CD8-positive, alpha-beta memory T cell (primary cell): ENCODE measurements around the gene FIGNL2. TPM values are rescaled to one million over a fixed set of nuclear protein-coding genes. Genes with fewer than 3 reads are reported as not detected.

Experiments used
- CTCF ChIA-PET: fragments of 350-600 bp; sonication (Branson Sonifier 250); formaldehyde crosslinking; loops from one replicate; lab custom pipeline; 2021; ENCODE audit warnings: antibody characterized with exemption; lab: Charles Lee
- POLR2A ChIA-PET: fragments of 350-600 bp; sonication (Branson Sonifier 250); formaldehyde crosslinking; loops from one replicate; lab custom pipeline; 2021; ENCODE audit warnings: antibody characterized with exemption; lab: Charles Lee
- DNase-seq, 5 donors: peaks; one replicate each; pipeline versions ENCODE4 v3.0.0 to v3.0.0-alpha.2; 2020 to 2022; ENCODE audit warnings: mixed read lengths in 1 of 5
- H3K27ac ChIP-seq: one replicate; pipeline ENCODE4 v1.7.0; 2013; ENCODE audit warnings: low read depth, mild to moderate bottlenecking, low read length, moderate library complexity
- H3K27me3 ChIP-seq: 2 replicates; pipeline ENCODE4 v1.7.0; 2013; ENCODE audit warnings: low read length, mild to moderate bottlenecking; ENCODE audit not compliant: insufficient read depth, poor library complexity, severe bottlenecking
- H3K36me3 ChIP-seq: 2 replicates; pipeline ENCODE4 v1.7.0; 2013; ENCODE audit warnings: mild to moderate bottlenecking, low read length, moderate library complexity; ENCODE audit not compliant: insufficient read depth
- H3K4me1 ChIP-seq: 2 replicates; pipeline ENCODE4 v1.7.0; 2013; ENCODE audit warnings: mild to moderate bottlenecking, low read length, moderate library complexity; ENCODE audit not compliant: insufficient read depth
- H3K4me3 ChIP-seq: 2 replicates; pipeline ENCODE4 v1.7.0; 2013; ENCODE audit warnings: mild to moderate bottlenecking, low read length
- H3K9me3 ChIP-seq: 2 replicates; pipeline ENCODE4 v1.7.0; 2013; ENCODE audit warnings: mild to moderate bottlenecking, low read length
- H3K27ac Mint-ChIP-seq, 8 donors: one replicate each; pipeline ENCODE4 v1.8.0; 2020 to 2021; ENCODE audit warnings: mixed read lengths in 8 of 8, mild to moderate bottlenecking in 6 of 8, inconsistent platforms in 3 of 8, moderate library complexity in 3 of 8
- H3K27me3 Mint-ChIP-seq, 2 donors: one replicate each; pipeline ENCODE4 v1.8.0; 2020 to 2021; ENCODE audit warnings: mixed read lengths in 2 of 2, mild to moderate bottlenecking in 1 of 2, moderate library complexity in 1 of 2
- H3K36me3 Mint-ChIP-seq, 3 donors: one replicate each; pipeline ENCODE4 v1.8.0; 2020 to 2021; ENCODE audit warnings: mixed read lengths in 3 of 3, inconsistent platforms in 1 of 3, mild to moderate bottlenecking in 1 of 3
- H3K4me1 Mint-ChIP-seq, 3 donors: one replicate each; pipeline ENCODE4 v1.8.0; 2020 to 2021; ENCODE audit warnings: mixed read lengths in 3 of 3, inconsistent platforms in 1 of 3, mild to moderate bottlenecking in 1 of 3
- H3K4me3 Mint-ChIP-seq, 7 donors: one replicate each; pipeline ENCODE4 v1.8.0; 2020 to 2021; ENCODE audit warnings: mixed read lengths in 7 of 7, mild to moderate bottlenecking in 6 of 7, moderate library complexity in 4 of 7, inconsistent platforms in 2 of 7
- H3K9me3 Mint-ChIP-seq, 5 donors: one replicate each; pipeline ENCODE4 v1.8.0; 2020 to 2022; ENCODE audit warnings: mixed read lengths in 5 of 5, mild to moderate bottlenecking in 3 of 5, moderate library complexity in 2 of 5, inconsistent platforms in 1 of 5
- polyA plus RNA-seq: library from polyadenylated mRNA; unstranded; fragments of 300-500 nt; fragmentation: Illumina TruSeq; gene quantifications from one replicate; pipeline ENCODE4 v1.2.3, GENCODE V29; 2021
- total RNA-seq, 2 experiments: library from RNA; stranded (reverse); gene quantifications; one replicate each; pipeline ENCODE4 v1.2.3, GENCODE V29; 2021

Gene FIGNL2
- total and polyA plus RNA-seq, 3 experiments from 2014 or later: 0.12 to 0.70 (median 0.42) TPM

DNA sequence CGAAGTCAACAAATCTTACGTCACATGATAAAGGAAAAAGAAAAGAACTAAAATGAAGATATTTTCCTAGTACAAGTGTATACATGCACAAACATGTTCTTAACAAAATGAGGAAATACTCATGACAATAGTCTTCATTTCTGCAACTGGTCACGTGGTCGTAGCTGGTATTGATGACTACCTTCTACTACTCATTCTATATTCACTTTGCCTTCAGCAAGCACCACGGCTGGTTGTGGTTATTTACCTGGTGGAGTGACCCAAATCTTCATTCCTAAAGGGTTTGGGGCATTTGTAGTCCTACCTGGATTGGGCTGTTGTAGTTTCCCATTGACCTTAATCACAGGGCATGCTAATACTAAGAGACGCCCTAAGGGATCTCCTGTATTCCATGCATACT, 51.2 kb downstream of the FIGNL2 start:
- Histone ChIP-seq H3K27me3 (no peaks in the 10 kb centered on the region), H3K36me3 (no peaks in the 10 kb centered on the region), H3K4me1 (no peaks in the 10 kb centered on the region), H3K4me3 (no peak overlapping the region), H3K27ac (no peak overlapping the region), H3K9me3 (no peaks in the 10 kb centered on the region)
- Mint-ChIP-seq H3K27ac (no peak overlapping the region), H3K4me3 (no peak overlapping the region), H3K9me3 (no peaks in the 10 kb centered on the region), H3K27me3 (no peaks in the 10 kb centered on the region), H3K4me1 (no peaks in the 10 kb centered on the region), H3K36me3 (no peaks in the 10 kb centered on the region)
- ChIA-PET POLR2A (no interaction called here), CTCF (no interaction called here)
- DNase-seq: no peak

DNA sequence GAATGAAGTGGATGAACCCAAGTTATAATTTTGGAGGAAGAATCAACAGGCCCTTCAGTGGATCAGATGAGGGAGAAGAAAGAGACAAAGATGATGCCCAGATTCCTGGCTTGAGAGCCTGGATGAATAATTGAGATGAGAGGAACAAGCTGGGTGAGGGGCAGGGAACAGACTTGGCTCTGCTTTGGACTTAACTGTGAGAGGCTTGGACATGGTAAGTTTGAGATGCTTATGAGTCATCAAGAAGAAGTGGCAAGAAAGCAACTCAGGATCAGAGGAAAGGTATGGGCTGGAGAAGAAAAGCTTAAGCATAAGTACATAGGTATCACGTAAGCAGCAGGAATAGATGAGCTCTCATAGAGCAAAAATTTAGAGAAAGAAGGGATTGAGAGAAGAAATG, 55.3 kb downstream of the FIGNL2 start:
- Mint-ChIP-seq H3K4me3 (no peak overlapping the region), H3K4me1 (no peaks in the 10 kb centered on the region), H3K27ac (no peak overlapping the region), H3K9me3 (no peaks in the 10 kb centered on the region), H3K27me3 (no peaks in the 10 kb centered on the region), H3K36me3 (no peaks in the 10 kb centered on the region)
- Histone ChIP-seq H3K36me3 (no peaks in the 10 kb centered on the region), H3K9me3 (no peaks in the 10 kb centered on the region), H3K27ac (no peak overlapping the region), H3K27me3 (peaks cover 4% of the 10 kb centered on the region), H3K4me1 (no peaks in the 10 kb centered on the region), H3K4me3 (no peak overlapping the region)
- CTCF ChIA-PET: no interaction called here
- no peak for DNase-seq
- POLR2A ChIA-PET: no interaction called here

DNA sequence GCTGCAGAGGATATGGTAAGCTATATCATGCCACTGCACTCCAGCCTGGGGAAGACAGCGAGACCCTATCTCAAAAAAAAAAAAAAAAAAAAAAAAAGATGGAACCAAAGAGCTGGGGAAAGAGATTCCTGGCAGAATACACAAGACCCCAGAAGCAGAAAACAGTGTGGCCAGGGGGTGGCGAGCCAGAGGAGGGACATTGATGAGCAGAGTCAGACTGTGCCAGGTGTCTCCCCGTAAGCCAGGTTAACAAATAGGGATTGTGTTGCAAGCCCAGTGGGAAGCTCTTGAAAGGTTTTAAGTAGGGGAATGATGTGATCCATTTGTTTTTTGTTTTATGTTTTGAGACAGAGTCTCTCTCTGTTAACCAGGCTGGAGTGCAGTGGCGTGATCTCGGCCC, 56.1 kb downstream of the FIGNL2 start:
- H3K27me3 ChIP-seq: peaks cover 4% of the 10 kb centered on the region
- H3K4me3 ChIP-seq: no peak overlapping the region
- DNase-seq: no peak
- no peak overlapping the region for H3K4me3 Mint-ChIP-seq
- no peaks in the 10 kb centered on the region for H3K27me3 Mint-ChIP-seq
- no peak overlapping the region for H3K27ac ChIP-seq
- ChIA-PET CTCF (interaction anchor here (1.2 kb wide), 1 partner anchor 22 kb away, joined by 3 read pairs; no protein-coding TSS in a partner anchor), POLR2A (no interaction called here)
- no peaks in the 10 kb centered on the region for H3K36me3 ChIP-seq
- H3K4me1 Mint-ChIP-seq: no peaks in the 10 kb centered on the region
- H3K27ac Mint-ChIP-seq: no peak overlapping the region
- no peaks in the 10 kb centered on the region for H3K9me3 ChIP-seq
- no peaks in the 10 kb centered on the region for H3K36me3 Mint-ChIP-seq
- H3K9me3 Mint-ChIP-seq: no peaks in the 10 kb centered on the region
- H3K4me1 ChIP-seq: no peaks in the 10 kb centered on the region

DNA sequence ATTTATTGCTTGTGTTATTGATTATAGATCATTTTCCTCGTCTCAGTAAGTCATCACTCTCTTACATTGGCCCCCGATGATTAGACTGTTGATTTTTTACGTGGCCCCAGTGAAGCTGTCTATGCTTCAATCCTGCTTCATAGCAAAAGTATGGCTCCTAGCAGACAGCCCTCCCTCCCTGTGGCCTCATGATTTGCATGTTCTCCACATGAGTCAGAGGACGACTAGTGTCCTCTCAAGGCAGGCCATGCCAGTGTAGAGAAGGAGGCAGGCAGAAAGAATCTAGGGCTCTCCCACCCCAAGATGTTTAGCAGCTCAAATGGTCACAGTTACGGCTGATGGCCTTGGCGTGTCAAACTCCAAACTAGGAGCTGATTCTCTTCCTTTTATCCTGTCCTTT, 59.6 kb downstream of the FIGNL2 start:
- H3K36me3 ChIP-seq: no peaks in the 10 kb centered on the region
- H3K27me3 ChIP-seq: peaks cover 4% of the 10 kb centered on the region
- no peaks in the 10 kb centered on the region for H3K4me1 ChIP-seq
- CTCF ChIA-PET: no interaction called here
- POLR2A ChIA-PET: no interaction called here
- H3K4me3 Mint-ChIP-seq: no peak overlapping the region
- DNase-seq: no peak
- H3K9me3 Mint-ChIP-seq: no peaks in the 10 kb centered on the region
- peaks cover 0 to 5% (median 3%) of the 10 kb centered on the region in 3 donors for H3K4me1 Mint-ChIP-seq
- H3K27ac ChIP-seq: no peak overlapping the region
- peaks cover 0 to 1% of the 10 kb centered on the region in 2 donors for H3K27me3 Mint-ChIP-seq
- no peaks in the 10 kb centered on the region for H3K9me3 ChIP-seq
- H3K4me3 ChIP-seq: no peak overlapping the region
- H3K27ac Mint-ChIP-seq: no peak overlapping the region
- no peaks in the 10 kb centered on the region for H3K36me3 Mint-ChIP-seq

DNA sequence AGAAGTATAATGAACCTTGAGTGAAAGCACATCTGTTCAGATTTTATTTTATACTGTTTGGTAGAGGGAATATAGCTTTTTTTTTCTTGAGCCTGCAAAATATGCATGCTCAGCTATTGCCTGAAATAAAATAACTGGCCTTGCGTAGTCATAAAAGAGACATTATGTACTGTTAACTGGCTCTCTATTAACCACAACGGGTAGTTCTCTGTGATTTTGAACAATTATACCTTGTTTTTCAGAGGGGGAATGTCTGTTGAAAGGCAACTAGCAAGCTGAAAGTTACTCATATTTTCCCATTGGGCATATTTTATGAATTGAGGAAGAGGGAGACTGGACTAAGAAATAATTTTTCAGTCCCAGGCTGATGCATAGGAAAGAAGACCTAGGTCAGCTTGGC, 62.6 kb downstream of the FIGNL2 start:
- no peaks in the 10 kb centered on the region for H3K9me3 ChIP-seq
- no peak for DNase-seq
- no peak overlapping the region for H3K27ac ChIP-seq
- no peak overlapping the region for H3K4me3 ChIP-seq
- Mint-ChIP-seq H3K9me3 (no peaks in the 10 kb centered on the region), H3K4me3 (no peak overlapping the region), H3K27ac (no peak overlapping the region), H3K27me3 (peaks cover 0 to 2% of the 10 kb centered on the region in 2 donors), H3K36me3 (no peaks in the 10 kb centered on the region), H3K4me1 (peaks cover 0 to 6% (median 3%) of the 10 kb centered on the region in 3 donors)
- ChIA-PET POLR2A (no interaction called here), CTCF (no interaction called here)
- H3K36me3 ChIP-seq: no peaks in the 10 kb centered on the region
- no peaks in the 10 kb centered on the region for H3K4me1 ChIP-seq
- peaks cover 4% of the 10 kb centered on the region for H3K27me3 ChIP-seq

DNA sequence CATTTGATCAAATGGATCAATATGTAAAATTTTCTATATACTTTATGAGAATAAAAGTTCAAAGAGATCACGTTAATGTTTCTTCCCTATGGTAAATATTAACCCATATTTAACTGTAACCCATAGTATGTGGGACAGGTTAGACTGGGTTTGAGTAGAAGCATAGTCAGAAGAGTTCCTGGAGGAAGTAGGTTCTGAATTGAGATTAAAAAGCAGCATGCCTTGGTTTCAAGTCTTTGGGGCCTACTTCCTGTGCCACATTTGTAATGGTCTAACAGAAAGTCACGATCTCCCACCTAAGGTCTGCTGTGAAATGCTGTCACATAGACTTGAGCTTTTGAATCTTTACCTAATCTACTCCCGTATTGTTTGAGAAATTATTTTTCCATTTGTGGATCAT, 63.8 kb downstream of the FIGNL2 start:
- Mint-ChIP-seq H3K36me3 (peaks cover 0 to 1% (median 0%) of the 10 kb centered on the region in 3 donors), H3K27me3 (peaks cover 4% of the 10 kb centered on the region in 2 donors), H3K4me1 (peaks cover 4 to 15% (median 8%) of the 10 kb centered on the region in 3 donors), H3K9me3 (no peaks in the 10 kb centered on the region), H3K4me3 (no peak overlapping the region), H3K27ac (no peak overlapping the region)
- ChIA-PET CTCF (no interaction called here), POLR2A (no interaction called here)
- Histone ChIP-seq H3K27me3 (no peaks in the 10 kb centered on the region), H3K4me1 (no peaks in the 10 kb centered on the region), H3K9me3 (no peaks in the 10 kb centered on the region), H3K27ac (no peak overlapping the region), H3K36me3 (no peaks in the 10 kb centered on the region), H3K4me3 (no peak overlapping the region)
- no peak for DNase-seq

DNA sequence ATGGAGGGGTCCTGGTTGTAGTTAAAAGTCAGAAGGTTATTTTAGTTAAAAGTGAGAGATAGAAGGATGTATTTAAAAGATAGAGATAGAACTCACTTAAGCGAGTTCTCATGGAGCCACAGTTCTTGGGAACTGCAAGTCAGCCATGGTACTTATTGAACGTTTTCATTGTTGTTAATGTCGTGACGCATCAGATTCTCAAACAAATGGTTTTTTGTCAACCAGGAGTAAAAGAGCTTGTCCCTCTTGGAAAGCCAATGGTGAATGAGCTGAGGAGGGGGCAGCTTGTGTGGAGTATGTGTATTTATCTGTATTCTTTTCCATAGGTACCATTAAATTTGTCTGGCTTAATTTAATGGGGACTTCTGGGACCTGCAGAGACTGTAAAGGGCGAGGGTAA, 68.6 kb downstream of the FIGNL2 start:
- no peaks in the 10 kb centered on the region for H3K36me3 ChIP-seq
- no peaks in the 10 kb centered on the region for H3K9me3 ChIP-seq
- H3K4me3 ChIP-seq: no peak overlapping the region
- ChIA-PET CTCF (no interaction called here), POLR2A (no interaction called here)
- no peak overlapping the region for H3K27ac Mint-ChIP-seq
- H3K36me3 Mint-ChIP-seq: peaks cover 0 to 3% (median 0%) of the 10 kb centered on the region in 3 donors
- peaks cover 4 to 13% (median 6%) of the 10 kb centered on the region in 3 donors for H3K4me1 Mint-ChIP-seq
- no peak overlapping the region for H3K27ac ChIP-seq
- no peak overlapping the region for H3K4me3 Mint-ChIP-seq
- peaks cover 3 to 4% of the 10 kb centered on the region in 2 donors for H3K27me3 Mint-ChIP-seq
- no peaks in the 10 kb centered on the region for H3K9me3 Mint-ChIP-seq
- no peaks in the 10 kb centered on the region for H3K27me3 ChIP-seq
- H3K4me1 ChIP-seq: no peaks in the 10 kb centered on the region
- DNase-seq: no peak

DNA sequence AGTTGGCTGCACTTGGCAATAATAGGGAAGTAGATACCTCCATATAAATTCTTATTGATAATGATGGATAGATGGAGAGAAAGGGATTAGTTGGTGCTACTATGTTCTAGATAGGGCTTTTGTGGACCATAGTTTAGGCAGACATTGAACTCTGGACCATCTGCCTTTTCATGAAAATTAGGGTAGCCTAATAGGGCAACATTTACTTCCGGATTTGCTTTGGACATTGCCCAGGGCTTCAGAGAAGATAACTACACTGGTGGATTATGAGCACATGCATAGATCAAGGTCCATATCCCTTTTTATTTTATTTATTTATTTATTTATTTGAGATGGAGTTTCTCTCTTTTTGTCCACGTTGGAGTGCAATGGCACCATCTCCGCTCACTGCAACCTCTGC, 70.5 kb downstream of the FIGNL2 start:
- H3K4me1 ChIP-seq: no peaks in the 10 kb centered on the region
- POLR2A ChIA-PET: no interaction called here
- Mint-ChIP-seq H3K27me3 (peaks cover 4% of the 10 kb centered on the region in 2 donors), H3K27ac (no peak overlapping the region), H3K4me3 (no peak overlapping the region), H3K9me3 (no peaks in the 10 kb centered on the region), H3K36me3 (peaks cover 0 to 3% (median 0%) of the 10 kb centered on the region in 3 donors), H3K4me1 (peaks cover 4 to 10% (median 5%) of the 10 kb centered on the region in 3 donors)
- no peak overlapping the region for H3K4me3 ChIP-seq
- no peaks in the 10 kb centered on the region for H3K27me3 ChIP-seq
- H3K27ac ChIP-seq: no peak overlapping the region
- no peaks in the 10 kb centered on the region for H3K36me3 ChIP-seq
- CTCF ChIA-PET: no interaction called here
- H3K9me3 ChIP-seq: no peaks in the 10 kb centered on the region
- DNase-seq: no peak

DNA sequence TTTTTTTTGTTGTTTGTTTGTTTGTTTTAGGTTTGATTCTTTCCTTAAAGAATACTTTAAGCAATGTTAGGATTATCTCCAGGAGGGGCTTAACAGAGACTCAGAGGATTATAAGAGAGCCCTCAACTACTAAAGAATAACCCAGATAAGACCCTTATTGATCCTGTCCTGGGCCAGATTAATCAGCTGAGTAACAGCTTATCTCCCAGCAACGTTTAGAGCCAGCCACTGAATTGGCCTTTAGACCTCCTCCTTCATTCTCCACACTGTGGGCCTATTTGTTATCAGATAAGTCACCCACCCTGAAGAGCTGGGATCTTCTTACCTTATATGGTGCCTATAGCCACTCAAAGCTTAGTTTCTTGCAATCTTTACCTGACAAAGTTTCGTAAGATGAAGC, 71.1 kb downstream of the FIGNL2 start:
- Mint-ChIP-seq H3K27ac (no peak overlapping the region), H3K4me1 (peaks cover 4 to 10% (median 5%) of the 10 kb centered on the region in 3 donors), H3K4me3 (no peak overlapping the region), H3K27me3 (peaks cover 3 to 4% of the 10 kb centered on the region in 2 donors), H3K36me3 (peaks cover 0 to 3% (median 0%) of the 10 kb centered on the region in 3 donors), H3K9me3 (no peaks in the 10 kb centered on the region)
- POLR2A ChIA-PET: no interaction called here
- H3K4me1 ChIP-seq: no peaks in the 10 kb centered on the region
- CTCF ChIA-PET: no interaction called here
- no peak overlapping the region for H3K27ac ChIP-seq
- no peaks in the 10 kb centered on the region for H3K27me3 ChIP-seq
- DNase-seq: no peak
- no peak overlapping the region for H3K4me3 ChIP-seq
- H3K9me3 ChIP-seq: no peaks in the 10 kb centered on the region
- no peaks in the 10 kb centered on the region for H3K36me3 ChIP-seq
